Measurements from ENCODE around the gene SPPL2A. TPM values are rescaled to one million over a fixed set of nuclear protein-coding genes. Genes with fewer than 3 reads are reported as not detected.

Gene SPPL2A
- total and polyA plus RNA-seq, 9 of the 15 experiments (the other 6 are each of a cell fraction or from before 2014, with no cell fraction given): 9.8 to 66.1 (median 38.0) TPM

GRCh38 chr15:50747523-50747922 lies 18.0 kb downstream of the SPPL2A start:
- Histone ChIP-seq H3K27ac (ENCODE audit: extremely low read depth, low read depth, low read length) (no peak overlapping the region), H3K9ac (ENCODE audit: insufficient read depth in 1 of 2, low read depth in 2 of 2, low read length in 2 of 2) (no peak overlapping the region), H3K4me1 (replicated peaks in 1 of 2; ENCODE audit: control insufficient read depth in 2 of 2, insufficient read depth in 2 of 2, low read length in 2 of 2) (no peaks in the 10 kb centered on the region; a peak in 1 of 5 replicates), H3K9me3 (replicated peaks; ENCODE audit: control insufficient read depth, insufficient read depth, low read depth, low read length) (no peaks in the 10 kb centered on the region), H3K27me3 (ENCODE audit: control insufficient read depth in 2 of 2, insufficient read depth in 2 of 2, low read length in 2 of 2) (no peaks in the 10 kb centered on the region), H3K36me3 (ENCODE audit: control insufficient read depth, insufficient read depth, low read length) (peaks cover 25% of the 10 kb centered on the region; the same call in 1 of the 3 replicates), H3K4me3 (no peak overlapping the region), H3K9me1 (ENCODE audit: control insufficient read depth, insufficient read depth, low read length) (no peaks in the 10 kb centered on the region), H4K20me1 (replicated peaks; ENCODE audit: control insufficient read depth, insufficient read depth, low read length) (no peaks in the 10 kb centered on the region), H3K4me2 (ENCODE audit: insufficient read depth, low read length) (no peak overlapping the region), H2AFZ (ENCODE audit: low read depth, low read length) (no peak overlapping the region), H3K79me2 (ENCODE audit: control insufficient read depth, insufficient read depth, low read length) (peaks cover 10% of the 10 kb centered on the region; the same call in 2 of the 3 replicates)
- TF ChIP-seq EWSR1 (IDR thresholded peaks at IDR 0.05; ENCODE audit: borderline replicate concordance, low read depth, partially characterized antibody) (no peak), IFI16 (CRISPR knock-in tag; IDR thresholded peaks at IDR 0.05) (no peak), CBFA2T2 (conservative IDR thresholded peaks at IDR 0.05) (no peak), MAZ (CRISPR knock-in tag; conservative IDR thresholded peaks at IDR 0.05 in 1 of 2, IDR thresholded peaks at IDR 0.05 in 1 of 2) (no peak), PBX2 (CRISPR knock-in tag; IDR thresholded peaks at IDR 0.05; ENCODE audit: low read depth) (no peak), PBX2 (tag; conservative IDR thresholded peaks at IDR 0.05; ENCODE audit: low read depth) (peak; percentile 15; the same call in 1 of the 2 replicates), MTA1 (IDR thresholded peaks at IDR 0.05; ENCODE audit: borderline replicate concordance) (no peak)
- POLR2A ChIA-PET: no interaction called here
- in situ Hi-C loops (cut with MboI) (no loop called here), intact Hi-C loops (cut with micrococcal nuclease) (no loop called here)
- BruUV-seq (replicated peaks): no TSS peak
- DNase-seq (ENCODE audit: extremely low read depth in 1 of 4, low spot score in 3 of 4): no peak
- WGBS (ENCODE audit: insufficient coverage, low coverage, missing lambda C conversion rate): 83% methylated on average over 2 of the region's 2 CpGs
- CTCF ChIA-PET (ENCODE audit: low intra/inter-chr PET ratio): no interaction called here
- peak; percentile 6 for FAIRE-seq
- ATAC-seq: no peak
